ENCODE data around the gene EXOC4. TPM values are rescaled to one million over a fixed set of nuclear protein-coding genes. Genes with fewer than 3 reads are reported as not detected.

The EXOC4 gene
- total and polyA plus RNA-seq, 12 donors, result 7.5 to 41.7 (median 34.6) TPM

DNA sequence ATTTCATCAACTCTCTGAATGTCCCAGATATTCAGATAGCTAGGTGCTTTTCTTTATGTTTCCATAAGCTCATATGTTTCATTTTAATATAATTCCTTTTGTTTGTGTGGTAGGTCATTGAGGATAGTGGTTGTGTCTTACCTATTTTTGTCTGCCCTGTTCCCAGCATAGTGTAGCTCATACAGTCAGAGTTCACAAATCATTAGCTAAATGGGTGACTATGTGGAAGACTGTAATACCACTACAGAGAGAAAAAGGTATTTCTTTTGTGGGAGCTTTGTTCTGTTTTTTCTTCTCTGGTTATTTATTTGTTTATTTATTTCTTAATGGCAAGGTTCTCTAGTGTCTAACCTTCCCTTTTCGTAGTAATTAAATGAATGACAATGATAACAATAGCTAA lies 39.8 kb downstream of the EXOC4 start:
- Histone ChIP-seq H3K4me3 (no peak overlapping the region), H3K9me3 (no peaks in the 10 kb centered on the region), H3K27me3 (no peaks in the 10 kb centered on the region), H3K36me3 (peaks cover 0 to 42% (median 10%) of the 10 kb centered on the region in 9 donors), H3K4me1 (peaks cover 0 to 23% (median 7%) of the 10 kb centered on the region in 9 donors), H3K27ac (no peak overlapping the region)
- TF ChIP-seq, protein P1, sequence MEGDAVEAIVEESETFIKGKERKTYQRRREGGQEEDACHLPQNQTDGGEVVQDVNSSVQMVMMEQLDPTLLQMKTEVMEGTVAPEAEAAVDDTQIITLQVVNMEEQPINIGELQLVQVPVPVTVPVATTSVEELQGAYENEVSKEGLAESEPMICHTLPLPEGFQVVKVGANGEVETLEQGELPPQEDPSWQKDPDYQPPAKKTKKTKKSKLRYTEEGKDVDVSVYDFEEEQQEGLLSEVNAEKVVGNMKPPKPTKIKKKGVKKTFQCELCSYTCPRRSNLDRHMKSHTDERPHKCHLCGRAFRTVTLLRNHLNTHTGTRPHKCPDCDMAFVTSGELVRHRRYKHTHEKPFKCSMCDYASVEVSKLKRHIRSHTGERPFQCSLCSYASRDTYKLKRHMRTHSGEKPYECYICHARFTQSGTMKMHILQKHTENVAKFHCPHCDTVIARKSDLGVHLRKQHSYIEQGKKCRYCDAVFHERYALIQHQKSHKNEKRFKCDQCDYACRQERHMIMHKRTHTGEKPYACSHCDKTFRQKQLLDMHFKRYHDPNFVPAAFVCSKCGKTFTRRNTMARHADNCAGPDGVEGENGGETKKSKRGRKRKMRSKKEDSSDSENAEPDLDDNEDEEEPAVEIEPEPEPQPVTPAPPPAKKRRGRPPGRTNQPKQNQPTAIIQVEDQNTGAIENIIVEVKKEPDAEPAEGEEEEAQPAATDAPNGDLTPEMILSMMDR (IDR thresholded peaks at IDR 0.05), result no peak
- intact Hi-C loops (cut with DNase I), result no loop called here
- 96 to 98% methylated on average over 1 of the region's 1 CpG for WGBS, 2 donors
- ATAC-seq (no peak), DNase-seq (no peak)

DNA sequence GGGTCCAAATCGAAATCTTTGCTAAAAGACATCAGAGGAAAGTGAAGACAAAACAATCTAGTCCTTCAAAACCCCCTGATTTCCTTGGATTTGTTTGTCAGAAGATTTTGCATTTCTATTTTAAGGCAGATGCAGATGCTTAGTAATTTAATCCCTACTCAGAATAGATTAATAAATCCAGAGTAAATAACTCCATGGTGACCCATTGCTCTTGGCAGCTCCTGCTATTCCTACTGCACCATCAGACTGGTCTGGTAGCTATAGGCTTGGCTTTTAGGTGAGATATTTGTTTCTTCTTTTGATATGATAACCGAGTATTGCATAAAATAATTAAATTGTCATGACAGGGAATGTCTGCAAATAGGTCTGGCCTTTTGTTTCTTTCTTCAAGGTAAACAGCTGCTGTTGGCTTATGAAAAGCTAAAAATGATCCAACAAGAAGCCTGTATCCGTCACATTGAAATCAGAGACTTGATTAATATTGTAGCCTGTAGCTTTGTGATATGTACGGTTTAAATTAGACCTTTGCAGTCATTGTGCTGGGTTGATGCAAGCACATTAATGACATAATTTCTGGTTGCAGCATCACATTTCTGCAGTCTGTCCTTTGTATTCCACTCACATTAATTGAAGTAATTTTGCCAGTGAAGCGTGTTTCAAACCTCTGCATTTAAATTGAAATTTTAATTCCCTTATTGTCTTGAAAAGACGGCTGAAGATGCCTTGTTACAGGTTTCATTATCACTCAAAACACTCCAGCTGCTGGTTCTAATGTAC lies 40.7 kb downstream of the EXOC4 start:
- intact Hi-C loops (cut with DNase I), result no loop called here
- no peak overlapping the region for H3K4me3 ChIP-seq
- H3K27ac ChIP-seq, result no peak overlapping the region
- no peak for ATAC-seq
- whole genome bisulfite sequencing, 2 donors, result 88 to 89% methylated on average over 6 of the region's 6 CpGs
- H3K4me1 ChIP-seq, result peaks cover 0 to 23% (median 7%) of the 10 kb centered on the region in 9 donors
- TF ChIP-seq, protein P1 (IDR thresholded peaks at IDR 0.05), result no peak
- H3K27me3 ChIP-seq, result no peaks in the 10 kb centered on the region
- H3K36me3 ChIP-seq, result peaks cover 0 to 37% (median 10%) of the 10 kb centered on the region in 9 donors
- no peak for DNase-seq
- H3K9me3 ChIP-seq, result no peaks in the 10 kb centered on the region

DNA sequence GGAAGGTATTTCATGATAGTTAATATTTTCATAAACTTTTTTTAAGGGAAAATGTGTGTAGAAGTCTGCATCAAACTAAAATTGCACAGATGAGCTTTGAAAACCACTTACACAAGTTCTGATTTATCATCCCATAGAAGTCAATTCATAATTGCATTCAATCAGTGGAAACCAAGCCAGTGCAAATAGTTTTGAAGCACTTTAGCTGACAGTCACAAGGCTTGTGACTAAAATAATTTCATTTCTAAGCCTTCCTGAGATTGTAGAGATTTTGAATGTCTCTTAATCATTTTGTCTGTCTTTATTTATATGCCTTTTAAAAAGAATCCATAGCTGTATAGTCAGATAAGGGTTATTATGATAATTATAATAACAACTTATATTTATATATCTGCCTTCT lies 41.4 kb downstream of the EXOC4 start:
- TF ChIP-seq, protein P1 (IDR thresholded peaks at IDR 0.05), result no peak
- H3K36me3 ChIP-seq, result peaks cover 0 to 31% (median 10%) of the 10 kb centered on the region in 9 donors
- H3K9me3 ChIP-seq, result no peaks in the 10 kb centered on the region
- H3K27me3 ChIP-seq, result no peaks in the 10 kb centered on the region
- intact Hi-C loops (cut with DNase I), result no loop called here
- H3K4me3 ChIP-seq, result no peak overlapping the region
- ATAC-seq (no peak), DNase-seq (no peak)
- H3K27ac ChIP-seq, result no peak overlapping the region
- peaks cover 0 to 29% (median 7%) of the 10 kb centered on the region in 9 donors for H3K4me1 ChIP-seq

DNA sequence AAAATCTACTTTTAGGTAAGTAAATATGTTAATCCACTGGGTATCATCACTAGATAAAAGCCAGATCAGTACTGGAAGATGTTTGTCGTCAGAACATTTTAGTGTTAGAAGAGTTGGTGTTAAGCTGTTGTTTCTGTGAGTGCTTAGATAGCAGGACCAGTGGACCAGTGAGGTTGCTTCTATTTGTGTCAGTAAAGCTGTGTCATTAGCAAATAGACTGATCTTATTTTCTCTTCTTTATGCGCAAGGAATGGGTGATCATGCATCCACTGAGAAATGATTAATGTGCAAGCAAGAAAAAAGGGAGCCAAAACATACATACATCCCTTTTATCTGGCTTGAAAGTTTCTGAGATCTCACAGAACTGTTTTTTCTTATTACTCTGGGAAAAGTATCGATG lies 42.6 kb downstream of the EXOC4 start:
- H3K4me1 ChIP-seq, result peaks cover 0 to 42% (median 13%) of the 10 kb centered on the region in 9 donors
- no peaks in the 10 kb centered on the region for H3K9me3 ChIP-seq
- no peak overlapping the region for H3K4me3 ChIP-seq
- TF ChIP-seq, protein P1 (IDR thresholded peaks at IDR 0.05), result no peak
- DNase-seq (no peak), ATAC-seq (no peak)
- 67 to 76% methylated on average over 3 of the region's 3 CpGs for WGBS, 2 donors
- no peaks in the 10 kb centered on the region for H3K27me3 ChIP-seq
- intact Hi-C loops (cut with DNase I), result no loop called here
- no peak overlapping the region for H3K27ac ChIP-seq
- H3K36me3 ChIP-seq, result peaks cover 0 to 18% (median 0%) of the 10 kb centered on the region in 9 donors

Data from heart right ventricle (tissue), 16 donors.